Activated gamma-delta T cell (primary cell): ENCODE measurements around the gene PDLIM5.
"Not testable (repeated sequence)": the region's sequence is repeated elsewhere in the genome, so short reads cannot be mapped to it uniquely, and the experiment has no call there.

ENCODE experiments used
- DNase-seq: peaks from one replicate; lab custom pipeline; 2025; lab: John Stamatoyannopoulos, UW

Gene PDLIM5

DNA sequence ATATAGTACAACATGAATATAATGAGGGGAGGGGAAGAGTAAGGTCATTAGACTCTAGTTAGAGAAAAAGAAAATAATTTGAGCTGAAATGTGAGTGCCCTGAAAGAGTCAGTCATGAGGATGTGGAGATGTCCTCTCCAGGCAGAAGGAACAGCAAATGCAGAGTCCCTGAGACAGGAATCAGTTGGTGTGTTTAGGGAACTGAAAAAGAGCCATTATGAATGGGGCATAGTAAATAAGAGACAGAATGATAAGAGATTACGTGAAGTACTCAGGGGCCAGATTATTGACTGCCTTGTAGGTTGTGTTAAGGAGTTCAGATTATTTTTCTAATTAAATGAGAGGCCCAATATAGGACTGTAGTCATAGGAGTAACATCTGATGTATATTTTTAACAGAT, 147.0 kb downstream of the PDLIM5 start:
- no peak for DNase-seq

DNA sequence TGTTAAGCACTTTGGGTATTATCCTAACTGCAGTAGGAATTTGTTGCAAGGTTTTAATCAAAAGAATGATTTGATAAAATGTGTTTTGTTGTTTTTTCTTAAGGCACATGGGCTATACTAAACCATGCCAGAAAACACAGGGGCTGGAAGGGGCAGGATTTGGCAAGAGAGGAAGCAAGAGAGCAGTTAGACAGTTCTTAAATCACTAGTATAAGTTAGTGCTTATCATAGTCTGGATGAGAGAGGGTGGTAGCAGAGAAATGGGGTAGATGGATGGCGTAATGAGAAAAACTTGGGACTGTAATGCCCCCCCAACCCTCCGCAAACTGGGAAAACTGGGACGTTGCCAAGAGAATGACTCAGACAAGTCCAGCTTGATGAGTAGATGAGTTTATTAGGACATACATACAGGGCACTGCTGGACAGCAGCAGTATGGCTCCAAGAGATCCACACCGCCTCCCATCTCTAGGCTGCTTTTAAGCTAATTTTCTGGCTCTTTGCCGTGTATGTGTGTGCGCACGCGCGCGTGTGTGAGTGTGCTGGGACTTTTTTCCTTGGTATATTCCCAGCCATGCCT, 151.5 kb downstream of the PDLIM5 start:
- DNase-seq = no peak

DNA sequence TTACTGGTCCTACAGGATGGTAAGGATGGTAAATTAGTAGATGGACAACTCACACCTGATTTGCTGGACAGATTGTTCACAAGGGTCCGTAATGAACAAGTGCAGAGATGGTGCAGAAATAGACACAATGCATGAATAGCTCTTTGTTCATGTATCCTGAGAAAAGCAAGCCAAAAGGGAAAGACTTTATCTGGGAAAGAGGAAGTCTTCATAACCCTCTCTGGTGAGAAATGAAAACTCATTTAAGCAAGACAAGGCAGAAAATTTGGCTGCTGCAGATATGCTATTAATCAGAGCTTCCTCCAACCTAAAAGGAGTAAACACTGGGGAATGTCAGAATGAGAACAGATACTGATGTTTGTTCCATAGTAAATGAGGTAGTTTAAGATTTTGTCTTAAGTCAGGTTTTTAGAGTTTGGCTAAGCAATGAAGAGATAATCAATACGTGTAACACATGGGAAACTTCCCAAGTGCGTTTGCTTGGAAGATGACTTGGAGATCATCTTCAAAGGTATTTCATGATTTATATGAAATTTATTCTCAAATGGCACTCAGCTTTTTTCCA, 153.6 kb downstream of the PDLIM5 start:
- no peak for DNase-seq

DNA sequence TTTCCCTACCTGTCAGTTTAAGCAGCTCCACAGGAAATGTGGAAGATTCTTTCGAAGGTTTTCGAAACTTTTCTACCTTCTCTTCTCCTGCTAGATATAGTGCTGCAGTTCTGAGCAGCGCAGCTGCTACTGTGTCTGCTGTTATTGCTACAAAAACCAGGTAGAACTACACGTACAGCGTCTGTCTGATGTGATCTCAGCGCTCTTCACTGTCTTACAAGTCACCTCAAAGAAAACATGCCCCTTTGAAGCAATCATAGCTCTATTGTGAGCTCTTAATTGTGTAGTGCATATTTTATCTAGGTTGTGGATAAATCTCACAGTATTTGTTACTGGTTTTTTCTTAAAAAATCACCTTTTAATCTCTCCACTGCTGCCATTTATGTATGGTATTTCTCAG, 158.4 kb downstream of the PDLIM5 start:
- no peak for DNase-seq

DNA sequence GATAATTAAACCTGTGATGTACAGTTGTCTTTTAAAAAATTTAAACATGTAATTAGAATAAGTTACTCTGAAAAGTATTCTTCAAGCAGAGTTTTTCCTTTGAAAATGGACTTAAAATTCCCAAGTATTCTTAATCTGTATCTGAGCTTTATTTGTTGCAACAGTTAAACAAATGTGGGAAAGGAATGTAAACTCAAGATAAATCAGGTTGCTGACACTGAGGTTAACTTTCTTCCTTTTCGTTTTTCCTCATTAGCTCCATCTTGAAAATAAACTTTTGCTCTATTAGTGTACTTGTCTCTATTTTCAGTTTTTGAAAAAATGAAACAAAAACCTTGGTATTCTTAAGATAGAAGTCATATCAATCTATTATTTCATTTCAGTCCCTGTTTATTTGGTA, 161.5 kb downstream of the PDLIM5 start:
- DNase-seq = no peak

DNA sequence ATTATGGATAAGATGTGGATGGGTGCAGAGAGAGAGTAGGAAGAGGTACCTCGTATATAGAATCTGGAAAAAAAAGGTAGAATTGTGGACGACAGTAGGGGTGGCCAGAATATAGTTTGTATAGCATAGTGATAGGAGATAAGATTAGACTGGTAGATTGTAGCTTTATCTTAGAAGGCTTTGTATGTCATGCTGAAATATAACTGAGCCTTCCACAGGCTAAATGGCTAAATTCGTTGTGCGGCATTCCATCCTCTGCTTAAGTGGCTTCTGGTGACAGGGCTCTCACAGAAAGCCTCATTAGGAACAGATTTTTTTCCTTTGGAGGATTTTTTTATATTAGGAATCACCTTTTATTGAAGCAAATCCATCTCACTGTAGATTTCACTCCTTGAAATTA, 163.7 kb downstream of the PDLIM5 start:
- no peak for DNase-seq

DNA sequence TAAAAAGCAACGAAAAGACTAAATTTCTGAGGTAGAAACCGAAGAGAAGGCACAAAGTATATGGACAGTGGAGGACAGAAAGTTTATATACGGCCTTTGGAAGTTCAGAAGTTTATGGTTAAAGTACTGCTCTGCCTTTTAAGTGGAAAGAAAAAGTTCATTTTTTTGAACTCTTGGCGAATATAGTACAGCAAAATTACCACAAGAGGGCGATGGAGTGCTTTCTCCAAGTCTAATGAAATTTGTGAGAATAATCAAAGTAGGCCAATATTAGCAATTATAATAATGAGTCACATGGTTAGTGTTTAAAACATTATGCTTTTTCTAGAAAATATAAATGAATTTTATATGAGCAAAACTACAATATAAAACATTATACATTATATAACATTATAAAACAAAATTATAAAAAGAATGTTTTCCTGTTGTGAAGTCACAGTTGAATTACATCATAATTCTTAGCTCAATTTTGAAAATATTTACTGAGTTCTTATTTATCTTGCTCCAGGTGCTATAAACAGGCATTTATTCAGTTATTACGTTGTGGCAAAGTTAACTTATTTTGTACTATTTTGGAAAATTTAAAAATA, 169.8 kb downstream of the PDLIM5 start:
- DNase-seq = no peak

DNA sequence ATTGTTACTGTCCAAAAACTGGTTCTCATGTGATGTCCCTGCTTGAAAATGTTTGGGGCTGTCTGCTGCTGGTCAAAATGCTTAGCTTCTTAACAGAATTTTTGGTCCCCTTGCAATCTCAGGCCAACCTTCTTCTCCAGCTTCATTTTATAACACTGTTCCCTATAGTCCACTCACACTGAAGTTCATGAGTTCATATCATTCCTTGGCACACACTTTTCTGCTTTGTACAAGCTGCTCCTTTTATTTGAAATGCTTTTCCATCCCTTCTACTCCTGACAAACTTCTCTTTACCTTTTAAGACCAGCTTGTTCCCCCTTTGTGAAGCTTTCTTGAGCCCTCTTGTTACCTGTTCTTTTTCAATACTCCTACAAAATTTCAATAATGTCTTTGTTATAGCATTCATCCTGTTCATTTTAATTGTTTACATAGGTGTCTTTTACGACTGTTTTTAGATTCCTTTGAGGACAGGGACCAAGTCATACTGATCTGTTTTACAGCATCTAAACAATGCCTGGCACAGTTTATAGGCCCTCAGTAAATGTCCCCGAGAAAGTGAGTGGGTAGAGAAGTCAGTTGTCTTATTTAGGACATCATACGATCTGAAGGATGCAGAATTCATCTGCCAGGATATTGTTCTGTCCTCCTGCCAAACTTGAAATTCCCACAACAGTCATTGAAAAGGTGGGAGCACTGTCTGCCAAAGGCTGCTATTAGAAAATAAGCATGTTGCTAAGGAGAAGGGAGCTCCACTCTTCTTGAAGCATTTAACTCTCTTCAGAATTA, 171.6 kb downstream of the PDLIM5 start:
- DNase-seq = no peak

DNA sequence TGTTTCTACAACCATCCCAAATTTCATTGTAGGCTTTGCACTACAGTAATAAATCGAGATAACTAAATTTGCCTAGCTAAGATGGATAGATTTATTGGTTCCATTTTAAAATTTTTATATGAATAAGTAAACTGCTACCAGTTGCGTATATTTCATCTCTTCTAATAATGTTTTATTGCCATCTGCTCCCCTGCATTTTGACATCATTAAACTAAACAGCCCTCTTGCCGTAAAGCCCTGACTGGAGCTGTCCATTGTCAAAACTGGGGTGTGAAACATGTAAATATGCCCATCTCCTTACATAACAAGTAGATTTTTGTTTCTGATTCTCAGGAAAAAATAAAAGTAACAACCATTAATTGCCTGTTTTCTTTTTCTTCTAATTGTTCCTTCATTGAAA, 175.2 kb downstream of the PDLIM5 start:
- no peak for DNase-seq

DNA sequence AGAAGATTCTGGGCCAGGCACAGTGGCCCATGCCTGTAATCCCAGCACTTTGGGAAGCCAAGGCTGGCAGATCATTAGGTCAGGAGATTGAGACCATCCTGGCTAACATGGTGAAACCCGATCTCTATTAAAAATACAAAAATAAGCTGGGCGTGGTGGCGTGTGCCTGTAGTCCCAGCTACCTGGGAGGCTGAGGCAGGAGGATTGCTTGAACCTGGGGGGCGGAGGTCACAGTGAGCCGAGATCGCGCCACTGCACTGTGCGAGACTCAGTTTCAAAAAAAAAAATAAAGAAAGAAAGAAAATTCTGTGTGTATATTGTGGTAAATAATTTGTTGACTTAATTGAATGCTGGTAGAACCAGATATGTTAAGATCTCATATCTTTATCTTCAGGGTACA, 177.3 kb downstream of the PDLIM5 start:
- not testable (repeated sequence) for DNase-seq

DNA sequence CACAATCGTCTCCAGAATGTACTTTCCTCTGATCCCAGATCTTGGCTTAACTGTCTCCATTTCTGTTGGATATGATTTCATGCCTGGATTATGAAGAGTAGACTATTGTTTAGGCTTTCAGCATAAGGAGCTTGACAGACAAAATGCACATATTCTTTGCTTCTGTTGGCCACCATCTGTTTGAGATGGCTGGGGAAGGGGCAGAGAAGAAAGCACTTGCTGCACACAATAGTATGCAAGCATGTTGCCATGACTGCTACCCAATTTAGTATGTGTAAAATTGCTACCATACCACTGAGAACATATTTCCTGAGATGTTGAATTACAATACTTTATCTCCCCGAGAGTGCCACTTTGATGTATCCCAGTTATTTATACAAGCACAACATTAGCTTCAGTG, 178.1 kb downstream of the PDLIM5 start:
- DNase-seq = no peak

DNA sequence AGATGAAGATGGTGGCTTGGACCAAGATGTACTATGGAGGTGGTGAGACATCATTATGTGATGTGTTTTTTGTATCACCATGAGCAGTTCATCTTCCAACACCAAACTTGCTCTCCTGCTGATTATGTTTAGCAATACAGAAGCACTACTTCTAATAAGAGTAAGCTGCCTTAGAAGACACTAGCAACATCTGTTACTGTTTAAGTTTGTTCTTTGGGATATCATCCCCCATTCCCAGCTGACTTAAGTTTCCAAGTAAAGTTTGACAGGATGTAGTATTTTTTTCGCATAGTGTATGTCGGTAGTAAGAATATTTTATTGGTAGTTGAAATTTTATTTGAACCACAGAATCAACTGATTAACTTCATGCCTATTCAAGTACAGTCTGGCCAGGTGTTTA, 182.5 kb downstream of the PDLIM5 start:
- no peak for DNase-seq

DNA sequence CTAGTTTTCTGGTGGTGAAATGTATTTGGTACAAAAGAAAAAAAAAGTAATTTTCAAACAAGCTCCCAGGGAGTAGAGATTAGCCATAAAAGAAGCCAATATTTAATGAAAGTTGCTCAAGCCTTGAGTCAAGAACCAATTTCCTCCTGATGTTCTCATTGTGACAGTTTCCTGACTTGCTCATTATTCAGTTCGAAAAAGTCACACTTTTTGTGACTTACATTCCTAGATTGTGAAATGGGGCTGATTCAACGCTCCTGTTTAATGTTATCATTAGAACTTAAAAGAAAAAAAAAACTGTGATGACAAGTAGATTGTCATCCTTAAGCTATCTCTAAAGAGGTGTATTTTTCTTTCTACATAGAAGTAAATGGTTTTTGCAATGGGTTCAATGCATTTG, 183.4 kb downstream of the PDLIM5 start:
- no peak for DNase-seq

DNA sequence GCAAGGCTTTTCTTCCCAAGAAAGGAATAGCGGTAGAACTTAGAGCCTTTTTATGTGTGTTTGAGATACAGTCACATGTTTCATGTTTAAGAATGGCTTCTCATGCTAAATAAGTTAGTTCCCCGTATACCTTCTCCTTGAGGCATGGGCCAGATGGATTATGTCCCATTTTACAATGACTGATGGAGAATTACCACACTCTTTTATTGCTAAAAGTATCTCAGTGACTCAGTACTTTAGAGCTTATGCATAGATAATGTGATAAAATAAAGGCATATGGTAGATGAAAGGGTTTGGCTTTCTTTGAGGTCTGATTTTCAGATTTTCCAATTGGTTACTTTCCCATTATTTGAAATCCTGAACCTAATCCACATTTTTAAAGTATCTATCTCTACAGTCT, 184.3 kb downstream of the PDLIM5 start:
- no peak for DNase-seq

DNA sequence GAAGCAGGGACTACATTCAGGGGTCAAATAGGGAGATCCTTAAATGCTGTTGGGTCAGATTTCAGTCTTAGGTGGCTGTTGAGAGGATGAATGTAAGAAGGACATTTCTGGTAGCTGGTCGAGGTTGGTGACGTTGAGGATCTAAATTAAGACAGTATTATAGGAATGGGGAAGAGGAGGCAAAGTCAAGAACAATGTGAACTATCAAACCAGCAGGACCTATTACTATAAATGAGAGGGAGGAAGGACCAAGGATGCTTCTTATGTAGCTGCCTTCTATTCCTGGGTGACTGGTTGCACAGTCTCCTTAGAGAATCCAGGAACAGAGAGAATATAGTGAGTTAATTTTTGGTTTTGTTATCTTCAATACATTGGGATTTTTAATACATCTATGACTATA, 187.6 kb downstream of the PDLIM5 start:
- no peak for DNase-seq

DNA sequence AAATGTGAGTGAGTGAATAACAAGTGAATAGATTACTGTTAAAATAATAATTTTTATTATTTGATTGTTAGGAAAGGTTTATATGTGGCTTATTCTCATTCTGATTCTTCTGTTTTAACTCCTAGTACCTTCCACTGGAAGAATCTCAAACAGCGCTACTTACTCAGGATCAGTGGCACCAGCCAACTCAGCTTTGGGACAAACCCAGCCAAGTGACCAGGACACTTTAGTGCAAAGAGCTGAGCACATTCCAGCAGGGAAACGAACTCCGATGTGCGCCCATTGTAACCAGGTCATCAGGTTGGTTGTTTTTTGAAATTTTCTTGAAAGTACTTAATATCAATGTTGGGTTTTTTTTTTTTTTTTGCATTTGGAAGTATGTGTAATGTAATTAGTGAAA, 188.4 kb downstream of the PDLIM5 start:
- DNase-seq = no peak

DNA sequence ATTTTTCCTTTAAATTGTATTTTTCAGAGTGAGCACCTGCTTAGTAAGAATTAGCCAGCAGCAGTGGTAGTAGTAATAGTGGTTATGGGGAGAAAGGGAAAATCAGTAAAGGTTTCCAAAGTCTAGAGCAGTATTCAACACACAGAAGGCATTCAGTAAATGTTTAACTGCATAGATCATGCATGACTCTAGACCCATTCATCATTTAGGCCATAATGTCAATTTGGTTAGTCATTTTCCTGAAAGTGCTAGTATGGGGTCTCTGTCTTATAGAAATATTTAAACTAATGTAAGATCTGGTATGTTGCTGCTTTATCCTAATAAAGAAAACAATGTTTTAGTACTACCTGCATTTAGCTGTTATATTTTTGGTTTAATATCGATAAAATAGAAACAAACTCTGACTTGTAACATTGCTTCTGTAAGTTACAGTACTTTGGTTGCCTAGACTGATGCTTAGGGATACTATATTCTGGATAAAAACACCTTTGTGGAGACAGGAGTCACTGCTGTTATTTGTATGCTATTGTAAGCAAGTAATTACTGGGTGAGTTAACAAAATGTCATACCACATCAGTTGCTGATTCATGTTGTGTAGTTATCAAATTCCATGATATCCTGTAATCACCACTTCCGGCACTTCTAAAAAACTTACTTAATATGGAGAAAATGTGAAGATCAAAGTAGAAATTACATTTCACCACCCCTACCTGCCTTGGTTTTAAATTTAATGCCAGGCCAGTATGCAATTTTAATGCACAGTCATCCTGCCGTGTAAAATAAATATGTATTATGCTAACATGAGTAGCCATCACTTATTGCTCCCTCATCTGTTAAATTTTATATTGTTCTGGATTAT, 190.2 kb downstream of the PDLIM5 start:
- no peak for DNase-seq

DNA sequence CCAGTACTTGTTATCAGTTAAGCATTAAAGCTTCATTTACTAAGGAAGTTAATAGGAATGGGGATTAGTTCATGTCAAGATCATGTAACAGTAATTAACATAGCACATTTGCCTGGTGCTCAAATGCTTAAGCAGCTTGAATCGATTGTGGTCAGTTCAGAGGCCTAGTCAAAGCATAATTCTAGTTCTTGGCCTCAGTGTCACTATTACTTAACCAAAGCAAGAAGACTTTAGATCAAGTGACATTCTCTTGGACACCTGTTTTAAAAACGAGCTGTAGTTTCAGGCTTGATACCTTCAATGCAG, 190.8 kb downstream of the PDLIM5 start:
- no peak for DNase-seq

DNA sequence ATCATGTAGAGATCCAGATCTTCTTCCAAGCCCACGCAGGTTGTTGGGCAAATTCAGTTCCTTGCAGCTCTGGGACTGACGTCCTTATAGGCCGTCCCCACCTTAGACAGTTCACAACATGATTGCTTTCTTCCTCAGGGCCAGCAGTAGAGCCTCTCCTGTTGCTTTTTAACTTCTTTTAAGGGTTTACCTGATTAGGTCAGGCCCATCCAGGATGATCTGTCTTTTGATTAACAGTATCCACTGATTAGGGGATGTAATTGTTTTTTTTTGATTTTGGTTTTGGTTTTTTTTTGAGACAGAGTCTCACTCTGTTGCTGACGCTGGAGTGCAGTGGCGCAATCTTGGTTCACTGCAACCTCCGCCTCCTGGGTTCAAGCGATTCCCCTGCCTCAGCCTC, 197.0 kb downstream of the PDLIM5 start:
- no peak for DNase-seq

DNA sequence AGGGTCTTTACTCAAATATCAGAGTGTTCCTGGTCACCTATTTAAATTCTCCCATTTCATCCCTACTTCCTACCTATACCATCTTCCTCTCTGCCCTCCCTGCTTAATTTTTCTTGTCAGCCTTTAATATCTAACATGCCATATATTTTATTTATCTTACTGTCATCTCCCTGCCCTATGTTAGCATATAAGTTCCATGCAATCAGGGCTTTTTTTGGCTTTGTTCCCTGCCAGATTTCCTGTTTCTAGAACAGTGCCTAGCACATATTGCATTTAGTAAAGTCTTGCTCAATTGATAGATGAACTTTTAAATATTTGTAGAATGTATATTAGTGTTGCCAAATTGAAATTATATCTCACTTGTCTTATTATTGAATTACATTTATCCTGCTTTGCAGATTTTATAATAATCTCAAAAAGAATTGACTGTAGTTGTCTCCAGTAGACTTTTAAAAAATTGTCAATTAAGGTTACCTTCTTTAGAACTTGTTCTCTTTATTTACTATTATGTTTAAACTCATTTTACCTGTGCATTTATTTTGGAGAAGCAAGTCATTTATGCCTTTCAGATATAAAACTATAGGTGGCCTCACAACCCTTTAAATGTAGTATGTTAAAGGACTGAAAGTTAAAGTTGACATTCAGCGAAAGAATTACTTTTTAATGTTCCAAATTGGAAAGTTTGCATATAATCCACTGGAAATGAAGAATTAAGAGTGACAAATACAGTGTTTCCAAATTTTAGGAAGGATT, 197.8 kb downstream of the PDLIM5 start:
- DNase-seq = no peak

DNA sequence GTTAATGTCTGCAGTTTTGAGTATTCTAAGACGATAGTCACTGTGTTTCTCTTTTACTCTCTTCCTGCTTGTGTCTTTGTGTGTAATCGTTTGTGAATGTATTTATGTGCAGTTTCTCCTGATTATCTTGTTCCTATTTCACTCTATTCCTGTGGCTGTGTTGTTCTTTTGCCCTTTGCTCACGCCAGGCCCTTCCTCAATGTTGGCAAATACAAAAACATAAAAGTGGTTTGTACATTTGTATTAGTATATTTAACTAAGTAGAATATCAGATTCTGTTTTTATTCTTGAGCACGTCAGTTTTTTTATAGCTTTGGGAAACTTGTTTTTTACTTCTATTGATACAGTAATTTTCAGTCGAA, 198.4 kb downstream of the PDLIM5 start:
- DNase-seq = no peak

DNA sequence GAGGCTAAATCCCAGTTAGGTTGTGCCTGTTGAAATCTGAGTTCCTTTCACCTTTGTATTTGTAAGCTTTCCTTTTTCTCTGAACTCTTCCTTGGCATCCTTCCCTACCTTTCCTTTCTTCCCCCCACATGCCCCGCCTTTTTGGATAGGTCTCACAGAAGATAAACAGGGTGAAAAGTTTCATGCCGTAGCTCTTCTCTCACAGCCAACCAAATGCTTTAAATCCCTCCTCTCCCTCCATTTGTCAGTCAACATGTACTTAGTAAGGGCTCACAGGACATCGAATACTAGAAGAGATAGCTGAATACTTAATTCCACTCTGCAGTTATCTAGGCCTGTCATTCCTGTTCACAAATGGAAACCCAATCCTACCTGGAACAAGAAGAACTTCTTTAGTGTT, 198.9 kb downstream of the PDLIM5 start:
- no peak for DNase-seq
